ENCODE data around the gene KRTAP29-1. TPM values are rescaled to one million over a fixed set of nuclear protein-coding genes. Genes with fewer than 3 reads are reported as not detected.
"Not testable (repeated sequence)": the region's sequence is repeated elsewhere in the genome, so short reads cannot be mapped to it uniquely, and the experiment has no call there.

The KRTAP29-1 gene, protein sequence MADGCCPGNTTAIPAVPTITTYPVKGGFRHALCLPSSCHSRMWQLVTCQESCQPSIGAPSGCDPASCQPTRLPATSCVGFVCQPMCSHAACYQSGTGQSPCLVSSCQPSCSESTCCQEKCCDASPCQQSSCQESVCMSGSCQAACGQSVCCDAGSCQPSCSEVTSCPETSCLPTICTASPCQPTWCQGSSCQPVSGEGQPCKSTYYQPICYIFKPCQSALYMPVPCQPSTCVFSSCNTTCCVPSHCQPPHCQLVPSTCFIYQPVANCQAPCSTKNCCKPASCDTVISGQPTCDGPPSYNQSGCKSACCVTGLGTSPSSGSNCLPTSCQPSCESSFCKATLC
- 1 to 10 TPM in 1 of 4 donors, not detected in 3; 2.5 TPM for total RNA-seq

DNA sequence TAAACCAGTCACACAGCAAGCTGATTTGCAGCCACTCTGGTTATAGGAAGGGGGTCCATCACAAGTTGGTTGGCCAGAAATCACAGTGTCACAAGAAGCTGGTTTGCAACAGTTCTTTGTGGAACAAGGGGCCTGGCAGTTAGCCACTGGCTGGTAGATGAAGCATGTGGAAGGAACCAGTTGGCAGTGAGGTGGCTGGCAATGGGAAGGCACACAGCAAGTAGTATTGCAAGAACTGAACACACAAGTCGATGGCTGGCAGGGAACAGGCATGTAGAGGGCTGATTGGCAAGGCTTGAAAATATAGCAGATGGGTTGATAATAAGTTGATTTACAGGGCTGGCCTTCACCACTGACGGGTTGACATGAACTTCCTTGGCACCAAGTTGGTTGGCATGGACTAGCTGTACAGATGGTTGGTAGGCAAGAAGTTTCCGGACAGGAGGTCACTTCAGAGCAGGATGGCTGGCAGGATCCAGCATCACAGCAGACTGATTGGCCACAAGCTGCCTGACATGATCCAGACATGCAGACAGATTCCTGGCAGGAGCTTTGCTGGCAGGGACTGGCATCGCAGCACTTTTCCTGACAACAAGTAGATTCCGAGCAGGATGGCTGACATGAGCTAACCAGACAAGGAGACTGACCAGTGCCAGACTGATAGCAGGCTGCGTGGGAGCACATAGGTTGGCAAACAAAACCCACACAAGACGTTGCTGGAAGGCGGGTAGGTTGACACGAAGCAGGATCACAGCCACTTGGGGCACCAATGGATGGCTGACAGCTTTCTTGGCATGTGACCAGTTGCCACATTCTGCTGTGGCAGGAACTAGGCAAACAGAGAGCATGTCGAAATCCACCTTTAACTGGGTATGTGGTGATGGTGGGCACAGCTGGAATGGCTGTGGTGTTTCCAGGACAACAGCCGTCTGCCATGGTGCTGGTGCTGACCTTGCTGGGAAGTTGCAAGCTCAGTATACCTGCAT, at the start of gene KRTAP29-1:
Gene KRTAP29-1 (minus strand): TSS at position 936 of the 986 bp plus-strand sequence. CDS start 0 bp downstream, at position 936.
- 29 to 49% methylated on average over 10 to 11 of the region's 11 CpGs for WGBS, 2 donors
- H3K4me3 ChIP-seq (ENCODE audit: low read depth, poor library complexity, severe bottlenecking) = no peak within 1 kb of the TSS
- DNase-seq (ENCODE audit: low spot score in 2 of 2) = no peak
- TF ChIP-seq, protein P1, sequence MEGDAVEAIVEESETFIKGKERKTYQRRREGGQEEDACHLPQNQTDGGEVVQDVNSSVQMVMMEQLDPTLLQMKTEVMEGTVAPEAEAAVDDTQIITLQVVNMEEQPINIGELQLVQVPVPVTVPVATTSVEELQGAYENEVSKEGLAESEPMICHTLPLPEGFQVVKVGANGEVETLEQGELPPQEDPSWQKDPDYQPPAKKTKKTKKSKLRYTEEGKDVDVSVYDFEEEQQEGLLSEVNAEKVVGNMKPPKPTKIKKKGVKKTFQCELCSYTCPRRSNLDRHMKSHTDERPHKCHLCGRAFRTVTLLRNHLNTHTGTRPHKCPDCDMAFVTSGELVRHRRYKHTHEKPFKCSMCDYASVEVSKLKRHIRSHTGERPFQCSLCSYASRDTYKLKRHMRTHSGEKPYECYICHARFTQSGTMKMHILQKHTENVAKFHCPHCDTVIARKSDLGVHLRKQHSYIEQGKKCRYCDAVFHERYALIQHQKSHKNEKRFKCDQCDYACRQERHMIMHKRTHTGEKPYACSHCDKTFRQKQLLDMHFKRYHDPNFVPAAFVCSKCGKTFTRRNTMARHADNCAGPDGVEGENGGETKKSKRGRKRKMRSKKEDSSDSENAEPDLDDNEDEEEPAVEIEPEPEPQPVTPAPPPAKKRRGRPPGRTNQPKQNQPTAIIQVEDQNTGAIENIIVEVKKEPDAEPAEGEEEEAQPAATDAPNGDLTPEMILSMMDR (IDR thresholded peaks at IDR 0.05) = no peak
- no peak for TF ChIP-seq POLR2A (IDR thresholded peaks at IDR 0.05)
- intact Hi-C loops (cut with DNase I; ENCODE audit: low total_unique reads) = no loop called here

DNA sequence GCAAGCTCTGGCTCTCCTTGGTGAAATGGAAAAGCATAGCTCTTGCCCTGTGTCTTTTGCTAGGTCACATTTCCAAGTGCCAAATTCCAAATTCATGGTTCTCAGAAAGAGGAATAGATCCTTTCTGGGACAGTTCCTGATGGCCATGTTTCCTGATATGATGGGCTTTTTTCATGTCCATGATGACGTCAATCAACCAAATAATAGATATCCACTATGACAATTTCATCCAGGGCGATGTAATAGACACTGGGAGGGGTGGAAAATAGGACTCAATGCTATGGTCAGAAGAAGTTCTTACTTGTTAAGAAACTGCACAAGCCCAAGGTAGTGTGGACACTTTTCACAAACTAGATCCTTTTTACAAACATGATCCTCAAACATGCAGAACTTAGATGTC, 48.5 kb upstream of the KRTAP29-1 start:
- no peak for DNase-seq (ENCODE audit: low spot score in 2 of 2)
- WGBS, 2 donors = 69 to 90% methylated on average over 2 of the region's 2 CpGs
- no peak overlapping the region for H3K4me3 ChIP-seq (ENCODE audit: low read depth, poor library complexity, severe bottlenecking)
- intact Hi-C loops (cut with DNase I; ENCODE audit: low total_unique reads) = no loop called here
- TF ChIP-seq, protein P1 (IDR thresholded peaks at IDR 0.05) = no peak
- no peak for TF ChIP-seq POLR2A (IDR thresholded peaks at IDR 0.05)

DNA sequence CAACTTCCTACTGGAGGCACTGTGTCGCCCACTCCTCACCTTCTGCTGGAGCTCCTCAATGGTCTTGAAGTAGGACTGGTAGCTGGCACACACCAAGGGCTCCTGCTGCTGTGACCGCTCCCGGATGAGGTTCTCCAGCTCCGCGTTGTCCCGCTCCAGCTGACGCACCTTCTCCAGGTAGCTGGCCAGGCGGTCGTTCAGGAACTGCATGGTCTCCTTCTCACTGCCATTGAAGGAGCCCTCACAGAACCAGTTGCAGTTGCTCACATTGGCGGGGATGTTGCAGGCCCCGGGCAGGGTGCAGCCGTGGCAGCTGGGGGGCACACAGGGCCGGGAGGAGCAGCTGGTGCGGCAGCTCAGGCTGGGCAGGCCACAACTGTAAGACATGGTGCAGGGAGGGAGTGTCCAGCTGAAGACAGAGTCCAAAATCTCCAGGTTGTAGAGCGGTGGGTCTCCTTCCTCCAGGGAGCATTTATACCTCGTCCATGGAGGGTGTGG, 47.8 kb upstream of the KRTAP29-1 start, which contains the start of gene KRT33A:
Gene KRT33A (minus strand): TSS at position 448 of the 498 bp plus-strand sequence. CDS start 61 bp downstream, at position 387.
- intact Hi-C loops (cut with DNase I; ENCODE audit: low total_unique reads); H3K4me3 ChIP-seq (ENCODE audit: low read depth, poor library complexity, severe bottlenecking); DNase-seq (ENCODE audit: low spot score in 2 of 2): not testable (repeated sequence)
- 92 to 93% methylated on average over 16 of the region's 16 CpGs for WGBS, 2 donors

DNA sequence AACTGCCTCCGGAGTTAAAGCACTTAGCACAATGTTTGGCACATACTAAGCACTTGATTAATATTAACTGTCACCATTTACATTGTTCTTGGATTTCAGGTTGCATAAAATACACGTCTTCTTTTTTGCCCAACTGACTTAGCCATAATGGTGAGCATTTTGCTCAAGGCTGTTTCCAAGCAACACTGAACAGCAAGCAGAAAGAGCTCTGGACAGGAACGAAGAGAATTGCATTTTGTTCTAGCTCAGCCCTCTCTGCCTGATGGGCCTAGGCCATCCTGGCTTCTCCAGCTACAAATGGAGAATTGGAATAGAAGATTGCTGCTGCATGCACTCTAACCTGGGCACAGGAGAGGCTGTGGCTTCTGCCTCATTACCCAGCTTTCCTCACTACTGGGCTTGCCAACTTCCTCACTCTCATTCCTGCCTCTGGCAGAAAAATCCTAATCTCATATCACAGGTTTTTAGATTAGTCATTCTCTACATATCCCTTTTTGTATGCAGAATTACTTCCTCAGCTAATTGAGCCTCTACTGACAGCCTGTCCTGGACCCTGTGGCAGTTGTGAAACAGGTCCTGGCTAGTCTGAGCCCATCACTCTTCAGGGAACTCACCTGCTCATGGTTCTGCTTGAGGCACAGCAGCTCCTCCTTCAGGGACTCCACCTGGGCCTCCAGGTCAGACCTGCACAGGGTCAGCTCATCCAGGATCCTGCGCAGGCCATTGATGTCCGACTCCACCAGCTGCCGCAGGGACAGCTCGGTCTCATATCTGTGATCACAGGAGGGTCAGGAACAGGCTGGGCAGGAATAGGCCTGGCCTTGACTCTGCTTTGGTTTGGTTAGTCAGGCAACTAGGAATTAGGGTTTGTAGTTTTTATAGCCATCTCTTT, 45.5 kb upstream of the KRTAP29-1 start:
- TF ChIP-seq, protein P1 (IDR thresholded peaks at IDR 0.05) = no peak
- TF ChIP-seq POLR2A (IDR thresholded peaks at IDR 0.05) = no peak
- H3K4me3 ChIP-seq (ENCODE audit: low read depth, poor library complexity, severe bottlenecking) = no peak overlapping the region
- 46 to 56% methylated on average over 6 to 7 of the region's 7 CpGs for WGBS, 2 donors
- DNase-seq (ENCODE audit: low spot score in 2 of 2) = no peak
- intact Hi-C loops (cut with DNase I; ENCODE audit: low total_unique reads) = no loop called here

DNA sequence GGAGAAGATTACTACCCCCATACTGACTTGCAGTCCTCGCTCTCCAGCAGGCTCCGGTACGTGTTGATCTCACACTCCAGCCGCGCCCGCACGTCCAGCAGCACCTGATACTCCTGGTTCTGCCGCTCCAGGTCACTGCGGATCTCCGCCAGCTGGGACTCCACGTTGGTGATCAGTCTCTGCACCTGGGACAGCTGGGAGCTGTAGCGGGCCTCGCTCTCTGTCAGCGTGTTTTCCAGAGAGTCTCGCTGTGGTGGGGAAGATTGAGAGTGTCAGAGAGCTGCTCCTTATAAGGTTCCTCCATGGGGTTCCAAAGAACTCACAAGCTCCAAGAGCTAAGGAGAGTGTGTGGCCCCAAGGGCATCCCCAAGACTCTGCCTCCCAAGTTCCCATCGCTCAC, 43.8 kb upstream of the KRTAP29-1 start:
- H3K4me3 ChIP-seq (ENCODE audit: low read depth, poor library complexity, severe bottlenecking); intact Hi-C loops (cut with DNase I; ENCODE audit: low total_unique reads); DNase-seq (ENCODE audit: low spot score in 2 of 2): not testable (repeated sequence)
- WGBS, 2 donors = 87 to 92% methylated on average over 12 to 15 of the region's 16 CpGs

DNA sequence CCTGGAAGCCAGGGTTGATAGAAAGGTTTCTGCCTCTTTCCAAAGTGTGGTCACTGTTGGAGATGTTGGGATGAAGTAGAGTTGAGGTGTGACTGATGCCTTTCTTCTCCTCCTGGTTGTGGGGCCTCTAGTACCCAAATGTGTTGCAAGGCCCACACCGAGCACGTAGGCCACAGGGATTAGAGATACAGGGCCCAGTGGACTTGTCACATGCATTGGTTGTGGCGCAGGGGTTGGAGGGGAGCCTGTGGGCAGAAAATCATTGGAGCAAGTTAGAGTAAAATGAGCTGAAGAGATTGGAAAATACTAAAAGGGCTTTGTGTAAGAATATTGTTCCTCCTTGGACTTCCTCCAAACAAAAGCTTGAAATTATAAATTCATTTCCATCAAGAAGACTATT, 43.3 kb upstream of the KRTAP29-1 start:
- no peak for DNase-seq (ENCODE audit: low spot score in 2 of 2)
- WGBS, 2 donors = 78 to 80% methylated on average over 3 of the region's 3 CpGs

More for the DNA sequence above, 43.3 kb upstream of the KRTAP29-1 start:
- TF ChIP-seq POLR2A (IDR thresholded peaks at IDR 0.05) = no peak
- TF ChIP-seq, protein P1 (IDR thresholded peaks at IDR 0.05) = no peak
- intact Hi-C loops (cut with DNase I; ENCODE audit: low total_unique reads) = no loop called here
- H3K4me3 ChIP-seq (ENCODE audit: low read depth, poor library complexity, severe bottlenecking) = no peak overlapping the region
